ENCODE results near the gene SIDT1. TPM values are rescaled to one million over a fixed set of nuclear protein-coding genes. Genes with fewer than 3 reads are reported as not detected.

Gene SIDT1
- total RNA-seq, 1 experiment from 2014 or later = 0.13 TPM

GRCh38 chr3:113573728-113574127 is 41.4 kb downstream of the SIDT1 start:
- DNase-seq (ENCODE audit: low read depth, low spot score) = no peak
- in situ Hi-C loops (cut with HindIII; ENCODE audit: low pct_unique_long_range_greater_than_20kb, low sequenced_read_pairs) = no loop called here

DNA sequence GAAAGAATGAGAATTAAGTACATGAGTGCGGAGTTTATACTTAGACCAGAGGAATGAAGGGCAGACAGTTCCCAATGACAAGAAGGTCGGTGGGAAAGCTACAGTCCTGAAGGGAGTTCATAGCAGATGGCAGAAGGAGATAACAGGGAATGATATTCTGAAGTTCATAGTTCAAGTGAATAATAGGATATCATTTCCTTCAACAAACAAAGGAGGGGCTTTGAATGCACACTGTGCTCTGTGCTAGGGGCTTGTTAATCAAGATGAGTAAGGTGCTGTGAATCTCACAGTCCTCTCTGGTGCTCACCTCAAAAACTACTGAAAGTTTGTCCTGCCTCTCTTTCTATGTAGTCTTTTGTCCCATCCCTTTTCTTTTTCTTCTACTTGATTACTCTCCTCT is 41.9 kb downstream of the SIDT1 start:
- in situ Hi-C loops (cut with HindIII; ENCODE audit: low pct_unique_long_range_greater_than_20kb, low sequenced_read_pairs) = no loop called here
- no peak for DNase-seq (ENCODE audit: low read depth, low spot score)

DNA sequence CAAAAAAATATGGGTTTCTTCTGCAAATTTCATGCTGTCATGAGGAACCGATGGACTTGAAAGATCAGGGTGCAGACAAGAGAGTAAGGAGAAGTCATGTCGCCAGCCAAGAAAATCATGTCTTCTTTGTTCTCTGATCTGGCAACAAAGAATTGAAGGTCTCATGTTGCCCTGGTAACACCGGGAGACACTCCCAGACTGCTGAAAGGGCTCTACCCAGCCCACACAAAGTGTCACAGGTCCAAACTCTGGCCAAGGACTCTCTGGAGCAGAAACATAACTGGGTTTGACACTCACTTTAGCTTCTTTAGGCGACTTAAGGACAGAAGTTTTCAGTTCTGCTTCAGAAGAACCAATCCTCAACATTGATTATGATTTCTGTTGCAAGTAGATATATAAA is 42.9 kb downstream of the SIDT1 start:
- in situ Hi-C loops (cut with HindIII; ENCODE audit: low pct_unique_long_range_greater_than_20kb, low sequenced_read_pairs) = no loop called here

DNA sequence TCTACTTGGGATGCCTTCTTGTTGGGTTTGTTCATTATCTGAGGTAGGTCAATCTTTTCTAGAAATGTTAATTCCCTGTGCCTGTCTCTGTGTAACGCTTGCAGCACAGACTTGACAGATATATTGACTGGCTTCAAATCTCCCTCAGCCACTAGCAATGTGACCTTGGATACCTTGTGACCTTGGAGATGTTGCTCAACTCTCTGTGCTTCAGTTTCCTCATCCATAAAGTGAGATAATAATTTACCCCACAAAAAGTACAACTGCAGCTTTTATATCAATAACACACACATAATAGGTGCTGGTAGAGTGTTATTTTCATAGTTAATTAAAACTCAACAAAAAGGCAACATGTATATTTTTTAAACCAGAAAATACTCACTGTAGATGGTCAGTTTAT is 52.9 kb downstream of the SIDT1 start:
- no peak for DNase-seq (ENCODE audit: low read depth, low spot score)
- in situ Hi-C loops (cut with HindIII; ENCODE audit: low pct_unique_long_range_greater_than_20kb, low sequenced_read_pairs) = no loop called here

More for the DNA sequence above, 42.9 kb downstream of the SIDT1 start:
- peak; percentile 13 for DNase-seq (ENCODE audit: low read depth, low spot score)

DNA sequence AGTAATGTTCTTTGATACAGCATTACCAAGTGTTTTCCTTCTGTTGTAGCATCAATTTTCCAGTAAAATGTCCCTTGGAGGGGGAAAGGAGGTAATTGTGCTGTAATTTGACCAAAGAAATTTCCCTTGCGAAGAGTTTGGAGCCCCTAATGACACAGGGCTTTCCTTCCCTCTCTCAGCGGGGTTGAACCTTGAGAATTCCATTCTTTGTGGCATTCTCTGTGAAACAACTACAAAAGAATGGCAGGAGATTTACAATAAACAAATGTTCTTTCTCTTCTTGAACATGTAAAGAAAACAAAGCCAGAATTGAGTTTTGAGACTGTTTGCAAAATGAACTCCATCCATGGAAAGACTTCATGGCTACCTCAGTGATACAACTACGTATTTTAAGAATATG is 53.4 kb downstream of the SIDT1 start:
- no peak for DNase-seq (ENCODE audit: low read depth, low spot score)
- in situ Hi-C loops (cut with HindIII; ENCODE audit: low pct_unique_long_range_greater_than_20kb, low sequenced_read_pairs) = no loop called here

- in situ Hi-C loops (cut with HindIII; ENCODE audit: low pct_unique_long_range_greater_than_20kb, low sequenced_read_pairs) = no loop called here
- no peak for DNase-seq (ENCODE audit: low read depth, low spot score)
These were observed 56.5 kb downstream of the SIDT1 start for GRCh38 chr3:113588806-113589205.

DNA sequence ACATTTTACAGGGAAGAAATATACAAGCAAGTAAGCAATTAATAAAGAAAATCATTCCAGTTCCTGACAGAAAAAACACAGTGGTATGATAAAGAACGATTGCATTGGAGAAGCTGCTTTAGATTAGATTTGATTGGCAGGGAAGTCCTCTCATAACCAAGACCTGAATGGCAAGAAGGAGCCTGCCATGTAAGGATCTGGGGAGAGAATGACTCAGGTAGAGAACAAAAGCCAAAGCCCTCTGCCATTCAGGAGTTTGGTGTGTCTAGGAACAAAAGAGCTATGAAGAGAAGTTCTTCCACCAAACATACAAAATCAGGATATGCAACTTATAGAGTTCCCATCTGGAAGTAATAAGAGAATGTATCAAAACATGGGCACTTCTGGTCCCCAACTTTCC is 57.6 kb downstream of the SIDT1 start:
- in situ Hi-C loops (cut with HindIII; ENCODE audit: low pct_unique_long_range_greater_than_20kb, low sequenced_read_pairs) = no loop called here
- no peak for DNase-seq (ENCODE audit: low read depth, low spot score)

DNA sequence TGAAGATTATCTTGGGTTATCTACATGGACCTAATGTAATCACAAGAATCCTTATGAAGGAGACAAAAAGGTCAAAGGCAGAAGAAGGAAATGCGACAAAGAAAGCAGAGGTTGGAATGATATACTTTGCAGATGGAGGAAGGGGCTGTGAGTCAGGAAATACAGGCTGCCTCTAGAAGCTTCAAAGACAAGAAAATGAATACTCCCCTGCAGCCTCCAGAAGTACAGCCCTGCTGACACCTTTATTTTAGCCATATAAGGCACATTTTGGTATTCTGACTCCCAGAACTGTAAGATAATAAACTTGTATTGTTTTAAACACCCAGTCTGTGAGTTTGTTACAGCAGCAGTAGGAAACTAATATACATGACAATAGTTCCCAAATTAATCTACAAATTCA is 58.6 kb downstream of the SIDT1 start:
- in situ Hi-C loops (cut with HindIII; ENCODE audit: low pct_unique_long_range_greater_than_20kb, low sequenced_read_pairs) = no loop called here
- no peak for DNase-seq (ENCODE audit: low read depth, low spot score)

DNA sequence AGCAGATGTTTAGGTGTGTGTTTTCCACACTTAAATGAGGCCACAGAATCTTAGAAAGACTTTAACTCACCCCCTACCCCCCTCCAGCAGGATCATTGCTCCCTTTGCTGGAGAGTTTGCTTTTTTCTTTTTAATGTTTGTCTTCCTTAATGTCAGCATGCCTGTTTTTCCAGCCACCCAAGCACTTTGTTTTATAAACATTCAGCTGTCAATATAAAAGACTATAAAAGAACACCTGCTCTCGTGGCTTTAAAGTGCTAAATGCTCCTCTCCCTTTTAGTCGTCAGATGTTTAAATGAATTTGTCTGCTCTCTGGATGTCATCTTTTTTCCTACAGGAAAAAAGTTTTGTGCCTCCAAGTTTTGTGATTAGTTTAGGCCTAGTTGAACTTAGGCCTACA is 61.7 kb downstream of the SIDT1 start:
- DNase-seq (ENCODE audit: low read depth, low spot score) = no peak
- in situ Hi-C loops (cut with HindIII; ENCODE audit: low pct_unique_long_range_greater_than_20kb, low sequenced_read_pairs) = no loop called here

GRCh38 chr3:113597596-113598354 is 65.4 kb downstream of the SIDT1 start:
- in situ Hi-C loops (cut with HindIII; ENCODE audit: low pct_unique_long_range_greater_than_20kb, low sequenced_read_pairs) = no loop called here
- no peak for DNase-seq (ENCODE audit: low read depth, low spot score)

DNA sequence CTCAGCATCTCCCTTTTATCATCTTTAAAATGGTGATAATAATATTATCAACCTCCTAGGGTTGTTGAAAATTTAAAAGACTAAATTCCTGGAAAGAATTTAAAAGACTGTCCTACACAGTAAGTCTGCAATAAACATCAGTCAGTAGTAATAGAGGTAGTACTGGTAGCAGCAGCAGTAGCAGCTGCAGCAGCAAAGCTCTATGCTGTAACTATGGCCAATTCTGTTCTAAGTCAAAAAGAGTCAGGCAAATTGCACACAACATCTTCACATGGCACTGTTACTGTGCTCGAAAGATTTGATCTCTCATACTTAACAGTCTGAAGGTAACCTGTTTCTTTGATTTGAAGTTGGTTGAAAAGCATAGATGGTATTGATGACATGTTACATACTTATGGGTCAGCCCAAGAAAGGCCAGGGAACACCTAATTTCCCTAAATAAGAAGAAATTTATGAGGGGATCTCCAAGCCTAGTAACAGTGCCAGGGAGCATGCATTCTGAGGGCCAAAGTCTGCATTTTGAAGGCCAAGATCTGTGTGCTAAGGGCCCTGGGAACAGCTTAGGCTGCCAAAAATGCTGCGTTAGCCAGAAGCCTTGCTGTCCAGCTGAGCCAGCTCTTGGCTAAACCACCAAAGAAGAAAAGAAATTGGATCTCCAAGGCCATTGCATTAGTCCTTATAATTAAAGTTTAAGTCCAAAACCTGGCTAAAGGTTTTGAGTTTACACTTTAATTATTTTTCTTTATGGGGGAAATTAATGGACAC is 68.2 kb downstream of the SIDT1 start:
- no peak for DNase-seq (ENCODE audit: low read depth, low spot score)
- in situ Hi-C loops (cut with HindIII; ENCODE audit: low pct_unique_long_range_greater_than_20kb, low sequenced_read_pairs) = no loop called here

- in situ Hi-C loops (cut with HindIII; ENCODE audit: low pct_unique_long_range_greater_than_20kb, low sequenced_read_pairs) = no loop called here
- no peak for DNase-seq (ENCODE audit: low read depth, low spot score)
These were observed 68.9 kb downstream of the SIDT1 start for GRCh38 chr3:113601240-113601639.

DNA sequence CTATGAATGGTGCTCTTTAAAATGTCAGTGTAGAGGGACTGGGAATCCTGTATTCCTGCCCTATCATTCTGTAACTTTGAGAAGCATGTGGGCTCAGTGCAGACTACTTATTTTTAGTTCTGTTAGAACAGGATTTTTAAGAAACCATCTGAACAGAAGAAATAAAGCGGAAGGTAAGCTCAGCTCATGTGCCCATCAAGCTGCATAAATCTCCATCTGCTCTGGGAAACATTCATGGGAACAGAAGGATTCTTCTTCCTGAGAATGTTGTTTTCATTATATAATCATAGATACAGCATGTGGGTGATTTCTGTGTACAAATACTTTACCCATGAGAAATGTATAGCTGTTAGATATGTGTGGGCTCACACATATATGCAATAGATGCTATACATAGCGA is 69.9 kb downstream of the SIDT1 start:
- in situ Hi-C loops (cut with HindIII; ENCODE audit: low pct_unique_long_range_greater_than_20kb, low sequenced_read_pairs) = no loop called here
- no peak for DNase-seq (ENCODE audit: low read depth, low spot score)

- in situ Hi-C loops (cut with HindIII; ENCODE audit: low pct_unique_long_range_greater_than_20kb, low sequenced_read_pairs) = no loop called here
- DNase-seq (ENCODE audit: low read depth, low spot score) = no peak
These were observed 70.5 kb downstream of the SIDT1 start for GRCh38 chr3:113602836-113603235.

GRCh38 chr3:113606539-113607218 is 74.3 kb downstream of the SIDT1 start:
- in situ Hi-C loops (cut with HindIII; ENCODE audit: low pct_unique_long_range_greater_than_20kb, low sequenced_read_pairs) = no loop called here
- DNase-seq (ENCODE audit: low read depth, low spot score) = no peak

DNA sequence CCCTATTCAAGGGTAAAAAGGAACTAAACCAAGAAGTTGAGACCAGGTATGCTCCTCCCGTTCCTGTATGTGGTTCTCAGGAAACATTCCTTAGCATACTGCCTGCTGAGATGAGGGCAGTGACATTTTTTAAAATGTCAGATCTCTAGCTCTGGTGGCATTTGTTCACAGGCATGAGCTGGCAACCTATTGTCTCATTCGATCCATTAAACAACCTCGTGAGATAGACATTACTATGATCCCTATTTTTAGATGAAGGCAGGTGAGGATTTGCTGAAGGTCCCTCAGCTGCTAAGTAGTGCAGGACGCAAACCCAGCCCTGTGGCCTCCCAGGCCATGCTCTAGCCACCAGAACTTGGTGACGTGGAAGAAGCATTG is 74.9 kb downstream of the SIDT1 start:
- DNase-seq (ENCODE audit: low read depth, low spot score) = no peak
- in situ Hi-C loops (cut with HindIII; ENCODE audit: low pct_unique_long_range_greater_than_20kb, low sequenced_read_pairs) = no loop called here

- peak; percentile 92 for DNase-seq (ENCODE audit: low read depth, low spot score)
- in situ Hi-C loops (cut with HindIII; ENCODE audit: low pct_unique_long_range_greater_than_20kb, low sequenced_read_pairs) = no loop called here
These were observed 82.0 kb downstream of the SIDT1 start for GRCh38 chr3:113614402-113614801.

GRCh38 chr3:113615976-113616375 is 83.6 kb downstream of the SIDT1 start:
- in situ Hi-C loops (cut with HindIII; ENCODE audit: low pct_unique_long_range_greater_than_20kb, low sequenced_read_pairs) = no loop called here
- DNase-seq (ENCODE audit: low read depth, low spot score) = no peak

DNA sequence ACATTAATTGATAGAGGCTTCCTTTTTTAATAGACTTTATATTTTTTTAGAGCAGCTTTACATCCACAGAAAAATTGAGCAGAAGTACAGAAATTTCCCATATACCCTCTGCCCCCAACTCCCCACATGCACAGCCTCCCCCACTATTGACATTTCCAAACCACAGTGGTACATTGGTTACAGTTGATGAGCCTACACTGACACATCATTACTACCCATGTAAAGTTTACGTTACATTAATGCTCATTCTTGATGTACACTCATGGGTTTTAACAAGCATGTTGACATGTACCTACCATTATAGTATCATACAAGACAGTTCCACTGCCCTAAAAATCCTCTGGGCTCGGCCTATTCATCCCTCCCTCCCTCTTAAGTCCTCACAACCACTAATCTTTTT is 85.4 kb downstream of the SIDT1 start:
- no peak for DNase-seq (ENCODE audit: low read depth, low spot score)
- in situ Hi-C loops (cut with HindIII; ENCODE audit: low pct_unique_long_range_greater_than_20kb, low sequenced_read_pairs) = no loop called here
